ENCODE measurements around the gene EIF3B.

EIF3B gene

DNA sequence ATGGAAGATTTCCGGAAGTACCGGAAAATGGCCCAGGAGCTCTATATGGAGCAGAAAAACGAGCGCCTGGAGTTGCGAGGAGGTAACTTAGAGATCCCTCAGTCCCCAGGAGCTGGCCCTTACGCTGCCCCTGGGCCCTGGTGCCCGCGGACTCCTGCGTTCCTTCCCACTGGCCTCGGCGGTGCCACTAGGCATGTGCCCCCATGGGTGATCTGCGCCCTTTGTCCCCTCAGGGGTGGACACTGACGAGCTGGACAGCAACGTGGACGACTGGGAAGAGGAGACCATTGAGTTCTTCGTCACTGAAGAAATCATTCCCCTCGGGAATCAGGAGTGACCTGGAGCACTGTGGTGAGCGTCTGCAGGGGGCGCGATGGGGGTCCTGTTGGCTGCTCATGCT, 24.5 kb downstream of the EIF3B start:
- Mint-ChIP-seq H3K4me1 (no peaks in the 10 kb centered on the region), H3K4me3 (no peak overlapping the region), H3K27ac (peak overlapping the region; percentile 72)

DNA sequence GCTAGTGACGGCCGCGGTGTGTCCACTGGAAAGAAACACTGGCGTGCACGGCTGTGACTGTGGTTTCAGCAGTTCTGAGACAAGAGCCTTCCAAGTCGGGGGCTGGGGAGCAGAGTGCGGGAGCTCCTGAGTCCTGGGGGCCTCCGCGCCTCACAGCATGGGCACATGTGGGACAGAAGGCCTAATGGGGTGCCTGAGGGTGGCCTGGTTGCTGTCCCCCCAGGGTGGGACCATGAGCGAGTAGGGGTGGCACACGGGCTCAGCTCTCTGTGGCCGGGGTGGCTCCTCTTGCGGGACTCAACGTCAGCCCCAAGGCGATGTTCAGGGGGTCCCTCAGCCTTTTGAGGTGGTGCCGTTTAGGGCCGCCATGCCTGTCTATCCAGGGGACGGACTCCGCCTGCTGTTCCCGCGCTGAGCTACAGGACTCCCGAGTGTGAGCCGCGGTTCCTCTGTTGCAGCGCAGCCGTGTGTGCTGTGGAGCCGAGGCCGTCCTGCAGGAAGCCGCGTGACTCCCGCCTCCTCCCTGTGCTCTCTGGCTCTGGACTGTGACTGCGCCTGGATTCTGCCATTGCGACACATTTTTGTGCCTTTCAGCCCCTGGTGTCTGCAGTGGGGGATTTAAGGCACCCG, 25.3 kb downstream of the EIF3B start:
- TF ChIP-seq, protein P1, sequence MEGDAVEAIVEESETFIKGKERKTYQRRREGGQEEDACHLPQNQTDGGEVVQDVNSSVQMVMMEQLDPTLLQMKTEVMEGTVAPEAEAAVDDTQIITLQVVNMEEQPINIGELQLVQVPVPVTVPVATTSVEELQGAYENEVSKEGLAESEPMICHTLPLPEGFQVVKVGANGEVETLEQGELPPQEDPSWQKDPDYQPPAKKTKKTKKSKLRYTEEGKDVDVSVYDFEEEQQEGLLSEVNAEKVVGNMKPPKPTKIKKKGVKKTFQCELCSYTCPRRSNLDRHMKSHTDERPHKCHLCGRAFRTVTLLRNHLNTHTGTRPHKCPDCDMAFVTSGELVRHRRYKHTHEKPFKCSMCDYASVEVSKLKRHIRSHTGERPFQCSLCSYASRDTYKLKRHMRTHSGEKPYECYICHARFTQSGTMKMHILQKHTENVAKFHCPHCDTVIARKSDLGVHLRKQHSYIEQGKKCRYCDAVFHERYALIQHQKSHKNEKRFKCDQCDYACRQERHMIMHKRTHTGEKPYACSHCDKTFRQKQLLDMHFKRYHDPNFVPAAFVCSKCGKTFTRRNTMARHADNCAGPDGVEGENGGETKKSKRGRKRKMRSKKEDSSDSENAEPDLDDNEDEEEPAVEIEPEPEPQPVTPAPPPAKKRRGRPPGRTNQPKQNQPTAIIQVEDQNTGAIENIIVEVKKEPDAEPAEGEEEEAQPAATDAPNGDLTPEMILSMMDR (IDR thresholded peaks at IDR 0.05) = no peak
- Mint-ChIP-seq H3K4me3 (no peak overlapping the region), H3K27ac (peak overlapping the region; percentile 62), H3K4me1 (no peaks in the 10 kb centered on the region), H3K9me3 (no peaks in the 10 kb centered on the region), H3K36me3 (ENCODE audit: low read depth) (peaks cover 50% of the 10 kb centered on the region), H3K27me3 (ENCODE audit: low read depth, poor library complexity) (no peaks in the 10 kb centered on the region)
- DNase-seq = no peak

More for the DNA sequence above, 24.5 kb downstream of the EIF3B start:
- TF ChIP-seq, protein P1 (IDR thresholded peaks at IDR 0.05) = no peak
- H3K36me3 Mint-ChIP-seq (ENCODE audit: low read depth) = peaks cover 56% of the 10 kb centered on the region
- no peak for DNase-seq
- no peaks in the 10 kb centered on the region for H3K9me3 Mint-ChIP-seq
- H3K27me3 Mint-ChIP-seq (ENCODE audit: low read depth, poor library complexity) = no peaks in the 10 kb centered on the region

DNA sequence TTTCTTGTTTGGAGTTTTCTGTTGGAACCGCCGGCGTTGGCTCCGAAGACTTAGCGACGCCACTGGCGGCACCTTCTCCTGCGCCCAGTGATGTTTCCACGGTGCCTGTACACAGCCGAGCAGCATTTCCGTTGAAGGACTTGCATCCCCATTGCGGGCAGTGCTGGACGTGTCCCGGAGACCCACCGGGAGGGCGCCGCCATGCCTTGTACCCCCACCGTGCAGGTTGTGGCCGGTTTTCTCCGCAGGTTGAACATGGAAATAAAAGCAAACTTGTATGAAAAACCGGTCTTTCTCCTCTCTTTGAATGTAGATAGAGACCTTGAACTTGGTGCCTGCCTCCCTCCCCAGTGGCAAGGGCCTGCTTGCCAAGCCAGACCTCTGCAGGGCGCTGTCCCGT, 25.8 kb downstream of the EIF3B start:
- Mint-ChIP-seq H3K27ac (peak overlapping the region; percentile 62), H3K36me3 (ENCODE audit: low read depth) (peaks cover 45% of the 10 kb centered on the region), H3K9me3 (no peaks in the 10 kb centered on the region)

DNA sequence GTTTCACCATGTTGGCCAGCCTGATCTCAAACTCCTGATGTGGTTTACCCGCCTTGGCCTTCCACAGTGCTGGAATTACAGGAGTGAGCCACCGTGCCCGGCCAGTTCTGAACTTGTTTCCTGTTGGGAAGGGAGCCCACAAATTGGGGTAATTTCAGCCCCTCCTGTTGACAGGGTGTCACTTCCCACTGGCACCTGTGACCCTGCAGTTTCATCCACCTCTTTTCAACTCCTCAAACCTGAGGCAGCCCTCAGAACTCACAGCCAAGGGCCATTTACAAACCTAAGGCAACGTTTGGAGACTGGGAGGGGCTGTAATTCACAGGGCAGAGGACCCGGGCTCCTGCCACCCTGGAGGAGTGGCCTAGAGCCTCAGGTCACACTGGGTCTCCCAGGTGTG, 26.6 kb downstream of the EIF3B start:
- TF ChIP-seq, protein P1 (IDR thresholded peaks at IDR 0.05) = no peak
- peak overlapping the region; percentile 62 for H3K27ac Mint-ChIP-seq
- H3K9me3 Mint-ChIP-seq = no peaks in the 10 kb centered on the region
- H3K4me3 Mint-ChIP-seq = no peak overlapping the region
- H3K27me3 Mint-ChIP-seq (ENCODE audit: low read depth, poor library complexity) = no peaks in the 10 kb centered on the region
- H3K36me3 Mint-ChIP-seq (ENCODE audit: low read depth) = peaks cover 40% of the 10 kb centered on the region
- no peaks in the 10 kb centered on the region for H3K4me1 Mint-ChIP-seq
- no peak for DNase-seq

More for the DNA sequence above, 25.8 kb downstream of the EIF3B start:
- H3K27me3 Mint-ChIP-seq (ENCODE audit: low read depth, poor library complexity) = no peaks in the 10 kb centered on the region
- TF ChIP-seq, protein P1 (IDR thresholded peaks at IDR 0.05) = no peak
- no peak overlapping the region for H3K4me3 Mint-ChIP-seq
- H3K4me1 Mint-ChIP-seq = no peaks in the 10 kb centered on the region
- DNase-seq = no peak

DNA sequence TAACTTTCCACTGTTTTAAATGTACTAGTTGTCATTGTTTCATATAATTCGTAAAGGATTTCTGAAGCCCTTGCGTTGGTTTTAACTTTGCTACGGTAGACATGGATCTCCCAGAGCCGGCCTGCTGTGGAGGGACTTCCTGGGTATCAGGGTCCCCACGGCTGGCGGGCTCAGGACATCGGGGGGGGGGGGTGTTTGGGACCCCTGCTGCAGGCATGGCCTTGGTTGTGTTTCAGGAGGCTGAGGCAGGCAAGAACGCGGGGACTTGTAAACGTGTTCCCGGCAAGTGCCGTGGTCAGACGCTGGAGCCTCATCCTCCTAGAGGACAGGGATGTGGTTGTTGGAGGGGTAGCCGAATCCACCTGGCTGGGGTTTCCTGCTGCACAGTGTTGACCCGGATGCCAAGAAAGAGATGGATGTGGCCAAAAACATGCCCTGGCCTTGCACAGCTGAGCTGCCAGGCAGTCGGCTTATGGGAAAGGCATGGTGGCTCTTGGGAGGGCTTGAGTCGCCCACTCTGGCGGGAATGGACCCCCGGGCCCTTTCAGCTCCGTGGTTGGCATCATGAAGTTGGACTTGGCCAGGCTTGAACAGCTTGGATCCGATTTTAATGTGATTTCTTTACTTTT, 27.4 kb downstream of the EIF3B start:
- Mint-ChIP-seq H3K4me3 (no peak overlapping the region), H3K9me3 (no peaks in the 10 kb centered on the region), H3K27ac (no peak overlapping the region), H3K27me3 (ENCODE audit: low read depth, poor library complexity) (no peaks in the 10 kb centered on the region), H3K36me3 (ENCODE audit: low read depth) (peaks cover 34% of the 10 kb centered on the region), H3K4me1 (no peaks in the 10 kb centered on the region)
- no peak for DNase-seq
- TF ChIP-seq, protein P1 (IDR thresholded peaks at IDR 0.05) = no peak

Data from nephron progenitor cell (in vitro differentiated cells).